Measurements from ENCODE around the gene TTC1.

Gene TTC1

GRCh38 chr5:160008877-160009590, at the start of gene TTC1:
TSS of gene TTC1 (plus strand) at chr5:160009139. CDS start at chr5:160010529, 1,390 bp downstream.
- Histone ChIP-seq H3K4me3 (ENCODE audit: low read length) (peak within 1 kb of the TSS; percentile 88), H3K4me2 (ENCODE audit: low read length) (peak within 1 kb of the TSS; percentile 92), H3K27me3 (ENCODE audit: low read depth, low read length) (no peaks in the 10 kb centered on the region), H3K79me2 (ENCODE audit: low read length) (peaks cover 29% of the 10 kb centered on the region), H2AFZ (ENCODE audit: low read depth, low read length) (peak within 1 kb of the TSS; percentile 76), H3K36me3 (replicated peaks; ENCODE audit: low read depth, low read length) (peaks cover 5% of the 10 kb centered on the region), H3K9me3 (ENCODE audit: insufficient read depth, low read length) (no peaks in the 10 kb centered on the region), H3K4me1 (ENCODE audit: low read length) (0 out of 2 replicates have a peak, but pooled peaks cover 8% of the 10 kb centered on the region), H4K20me1 (ENCODE audit: insufficient read depth, low read length) (no peaks in the 10 kb centered on the region), H3K9ac (ENCODE audit: low read length) (peak within 1 kb of the TSS; percentile 77), H3K27ac (ENCODE audit: low read length) (peak within 1 kb of the TSS; percentile 26; the same call in 1 of the 2 replicates)
- TF ChIP-seq CTCF (IDR thresholded peaks at IDR 0.05; ENCODE audit: low read depth, low read length) (no peak), EZH2phosphoT487 (IDR thresholded peaks at IDR 0.05; ENCODE audit: low read depth) (no peak)

- peaks cover 5% of the 10 kb centered on the region; the same call in 1 of the 2 replicates for H3K4me1 ChIP-seq (ENCODE audit: low read length)
- H3K9me3 ChIP-seq (ENCODE audit: insufficient read depth, low read length): no peaks in the 10 kb centered on the region
- no peak overlapping the region for H3K4me2 ChIP-seq (ENCODE audit: low read length)
- H3K79me2 ChIP-seq (ENCODE audit: low read length): no peaks in the 10 kb centered on the region
- no peaks in the 10 kb centered on the region for H4K20me1 ChIP-seq (ENCODE audit: insufficient read depth, low read length)
- H3K36me3 ChIP-seq (replicated peaks; ENCODE audit: low read depth, low read length): no peaks in the 10 kb centered on the region
- H3K27me3 ChIP-seq (ENCODE audit: low read depth, low read length): no peaks in the 10 kb centered on the region
- TF ChIP-seq CTCF (IDR thresholded peaks at IDR 0.05; ENCODE audit: low read depth, low read length): no peak
- no peak for TF ChIP-seq EZH2phosphoT487 (IDR thresholded peaks at IDR 0.05; ENCODE audit: low read depth)
- H3K4me3 ChIP-seq (ENCODE audit: low read length): no peak overlapping the region
- no peak overlapping the region for H2AFZ ChIP-seq (ENCODE audit: low read depth, low read length)
- H3K27ac ChIP-seq (ENCODE audit: low read length): no peak overlapping the region
- H3K9ac ChIP-seq (ENCODE audit: low read length): no peak overlapping the region
Observed at GRCh38 chr5:159961176-159962160, 47.5 kb upstream of the TTC1 start.

GRCh38 chr5:159962214-159962613, 46.7 kb upstream of the TTC1 start:
- no peak overlapping the region for H3K27ac ChIP-seq (ENCODE audit: low read length)
- H3K36me3 ChIP-seq (replicated peaks; ENCODE audit: low read depth, low read length): no peaks in the 10 kb centered on the region
- H3K4me2 ChIP-seq (ENCODE audit: low read length): no peak overlapping the region
- no peaks in the 10 kb centered on the region for H3K27me3 ChIP-seq (ENCODE audit: low read depth, low read length)
- TF ChIP-seq CTCF (IDR thresholded peaks at IDR 0.05; ENCODE audit: low read depth, low read length) (no peak), EZH2phosphoT487 (IDR thresholded peaks at IDR 0.05; ENCODE audit: low read depth) (no peak)
- H4K20me1 ChIP-seq (ENCODE audit: insufficient read depth, low read length): no peaks in the 10 kb centered on the region
- H3K9me3 ChIP-seq (ENCODE audit: insufficient read depth, low read length): no peaks in the 10 kb centered on the region
- H3K4me1 ChIP-seq (ENCODE audit: low read length): peaks cover 5% of the 10 kb centered on the region; the same call in 1 of the 2 replicates
- no peak overlapping the region for H3K4me3 ChIP-seq (ENCODE audit: low read length)
- H3K79me2 ChIP-seq (ENCODE audit: low read length): no peaks in the 10 kb centered on the region
- H3K9ac ChIP-seq (ENCODE audit: low read length): no peak overlapping the region
- H2AFZ ChIP-seq (ENCODE audit: low read depth, low read length): no peak overlapping the region

GRCh38 chr5:159963935-159964334, 45.0 kb upstream of the TTC1 start:
- Histone ChIP-seq H4K20me1 (ENCODE audit: insufficient read depth, low read length) (no peaks in the 10 kb centered on the region), H2AFZ (ENCODE audit: low read depth, low read length) (no peak overlapping the region), H3K27ac (ENCODE audit: low read length) (no peak overlapping the region), H3K4me3 (ENCODE audit: low read length) (no peak overlapping the region), H3K36me3 (replicated peaks; ENCODE audit: low read depth, low read length) (no peaks in the 10 kb centered on the region), H3K79me2 (ENCODE audit: low read length) (no peaks in the 10 kb centered on the region), H3K4me1 (ENCODE audit: low read length) (peaks cover 5% of the 10 kb centered on the region; the same call in 1 of the 2 replicates), H3K4me2 (ENCODE audit: low read length) (no peak overlapping the region), H3K9ac (ENCODE audit: low read length) (no peak overlapping the region), H3K27me3 (ENCODE audit: low read depth, low read length) (no peaks in the 10 kb centered on the region), H3K9me3 (ENCODE audit: insufficient read depth, low read length) (no peaks in the 10 kb centered on the region)
- TF ChIP-seq CTCF (IDR thresholded peaks at IDR 0.05; ENCODE audit: low read depth, low read length): no peak
- TF ChIP-seq EZH2phosphoT487 (IDR thresholded peaks at IDR 0.05; ENCODE audit: low read depth): no peak
